Mesothelial cell of epicardium (in vitro differentiated cells): Measurements from ENCODE around the gene SLC6A17. TPM values are rescaled to one million over a fixed set of nuclear protein-coding genes. Genes with fewer than 3 reads are reported as not detected.

ENCODE experiments used
- DNase-seq, 2 experiments: peaks; one replicate each; pipeline ENCODE4 v3.0.0; 2021; ENCODE audit warnings: low spot score in 2 of 2; ENCODE audit not compliant: unreplicated experiment in 2 of 2
- H3K27ac Mint-ChIP-seq: 2 replicates; pipeline ENCODE4 v1.8.0; 2021; ENCODE audit warnings: mixed read lengths
- H3K27me3 Mint-ChIP-seq: 2 replicates; pipeline ENCODE4 v1.8.0; 2021; ENCODE audit warnings: low read depth, mixed read lengths
- H3K36me3 Mint-ChIP-seq: 2 replicates; pipeline ENCODE4 v1.8.0; 2021; ENCODE audit warnings: mixed read lengths
- H3K4me1 Mint-ChIP-seq: 2 replicates; pipeline ENCODE4 v1.8.0; 2021; ENCODE audit warnings: mixed read lengths
- H3K4me3 Mint-ChIP-seq: 2 replicates; pipeline ENCODE4 v1.8.0; 2021; ENCODE audit warnings: mild to moderate bottlenecking, moderate library complexity, mixed read lengths
- H3K9me3 Mint-ChIP-seq: 2 replicates; pipeline ENCODE4 v1.8.0; 2021; ENCODE audit warnings: mixed read lengths
- total RNA-seq: library from RNA; stranded (reverse); gene quantifications from 3 replicates; pipeline ENCODE4 v1.2.1, GENCODE V29; 2021
- TF ChIP-seq, protein P1 (sequence below): fragments of 200-600 bp; sonication (generic); IDR thresholded peaks from one replicate; pipeline ENCODE4 v1.5.0; 2021; ENCODE audit warnings: antibody characterized with exemption; ENCODE audit not compliant: unreplicated experiment

The SLC6A17 gene
- total RNA-seq, 1 donor from 2014 or later = 1.6 TPM

DNA sequence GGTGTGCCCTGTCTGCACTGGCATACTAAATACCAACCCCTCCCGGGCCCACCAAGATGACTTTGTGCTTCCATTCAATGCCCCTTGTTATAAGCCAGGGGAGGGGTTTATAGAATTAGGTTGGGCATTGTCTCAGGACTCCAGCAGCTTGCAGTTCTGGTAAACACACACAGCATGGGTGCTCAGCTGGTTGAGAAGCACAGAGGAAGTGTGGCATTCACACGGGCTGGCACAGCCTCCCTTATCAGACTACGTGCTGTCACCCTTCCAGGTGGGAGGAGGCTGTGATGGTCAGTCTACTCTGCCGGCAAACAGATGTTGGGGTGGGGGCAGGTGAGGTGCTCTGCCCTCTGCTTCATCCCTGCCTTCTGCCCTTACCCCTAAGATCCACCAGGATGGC is 15.0 kb upstream of the SLC6A17 start:
- peaks cover 22% of the 10 kb centered on the region for H3K27me3 Mint-ChIP-seq
- H3K9me3 Mint-ChIP-seq = peaks cover 3% of the 10 kb centered on the region
- H3K27ac Mint-ChIP-seq = no peak overlapping the region
- DNase-seq = no peak
- peaks cover 16% of the 10 kb centered on the region for H3K4me1 Mint-ChIP-seq
- TF ChIP-seq, protein P1, sequence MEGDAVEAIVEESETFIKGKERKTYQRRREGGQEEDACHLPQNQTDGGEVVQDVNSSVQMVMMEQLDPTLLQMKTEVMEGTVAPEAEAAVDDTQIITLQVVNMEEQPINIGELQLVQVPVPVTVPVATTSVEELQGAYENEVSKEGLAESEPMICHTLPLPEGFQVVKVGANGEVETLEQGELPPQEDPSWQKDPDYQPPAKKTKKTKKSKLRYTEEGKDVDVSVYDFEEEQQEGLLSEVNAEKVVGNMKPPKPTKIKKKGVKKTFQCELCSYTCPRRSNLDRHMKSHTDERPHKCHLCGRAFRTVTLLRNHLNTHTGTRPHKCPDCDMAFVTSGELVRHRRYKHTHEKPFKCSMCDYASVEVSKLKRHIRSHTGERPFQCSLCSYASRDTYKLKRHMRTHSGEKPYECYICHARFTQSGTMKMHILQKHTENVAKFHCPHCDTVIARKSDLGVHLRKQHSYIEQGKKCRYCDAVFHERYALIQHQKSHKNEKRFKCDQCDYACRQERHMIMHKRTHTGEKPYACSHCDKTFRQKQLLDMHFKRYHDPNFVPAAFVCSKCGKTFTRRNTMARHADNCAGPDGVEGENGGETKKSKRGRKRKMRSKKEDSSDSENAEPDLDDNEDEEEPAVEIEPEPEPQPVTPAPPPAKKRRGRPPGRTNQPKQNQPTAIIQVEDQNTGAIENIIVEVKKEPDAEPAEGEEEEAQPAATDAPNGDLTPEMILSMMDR = no peak
- H3K4me3 Mint-ChIP-seq = no peak overlapping the region
- no peaks in the 10 kb centered on the region for H3K36me3 Mint-ChIP-seq

DNA sequence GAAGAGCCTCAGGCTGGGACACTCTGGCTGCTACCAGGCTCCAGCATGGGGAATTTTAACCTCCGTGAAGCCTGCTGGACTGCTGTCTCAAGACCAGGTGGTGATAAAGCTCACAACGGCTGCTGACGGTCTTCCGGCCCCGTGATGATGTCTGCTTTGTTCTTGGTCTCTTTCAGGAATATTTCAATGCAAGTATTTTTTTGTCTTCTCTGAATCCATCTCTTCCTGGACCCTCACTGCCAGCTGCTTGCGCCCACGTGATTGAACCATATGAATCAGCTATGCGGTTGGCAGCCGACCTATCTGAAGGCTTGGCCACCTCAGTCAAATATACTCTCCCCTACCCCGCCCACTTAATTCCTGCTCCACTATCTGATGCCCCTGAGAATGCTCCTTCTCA is 14.6 kb upstream of the SLC6A17 start:
- no peak overlapping the region for H3K4me3 Mint-ChIP-seq
- peaks cover 13% of the 10 kb centered on the region for H3K4me1 Mint-ChIP-seq
- no peak for DNase-seq
- no peaks in the 10 kb centered on the region for H3K36me3 Mint-ChIP-seq
- TF ChIP-seq, protein P1 = no peak
- H3K27ac Mint-ChIP-seq = no peak overlapping the region
- peaks cover 19% of the 10 kb centered on the region for H3K27me3 Mint-ChIP-seq
- peaks cover 4% of the 10 kb centered on the region for H3K9me3 Mint-ChIP-seq

DNA sequence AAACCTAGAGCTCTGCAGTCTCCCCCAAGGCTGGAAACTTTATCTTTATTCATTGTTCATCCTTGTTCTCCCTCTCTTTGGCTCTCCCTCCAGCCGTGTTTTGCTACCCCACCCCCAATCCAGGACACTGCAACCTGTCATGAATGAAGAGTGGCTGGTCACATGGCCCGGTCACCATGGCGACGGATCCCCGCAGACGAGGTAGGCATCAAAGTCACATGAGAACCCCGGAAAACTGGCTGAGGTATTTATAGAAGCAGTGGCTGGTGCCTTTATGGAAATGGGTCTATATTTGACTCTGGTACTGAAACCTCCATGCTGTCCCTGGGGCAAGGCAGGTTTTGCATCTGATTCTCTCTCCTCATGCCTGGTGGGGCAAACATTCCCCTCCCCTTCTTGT is 13.4 kb upstream of the SLC6A17 start:
- H3K9me3 Mint-ChIP-seq = peaks cover 4% of the 10 kb centered on the region
- H3K27me3 Mint-ChIP-seq = peaks cover 13% of the 10 kb centered on the region
- no peak overlapping the region for H3K27ac Mint-ChIP-seq
- no peak overlapping the region for H3K4me3 Mint-ChIP-seq
- DNase-seq = no peak
- H3K4me1 Mint-ChIP-seq = peaks cover 13% of the 10 kb centered on the region
- no peaks in the 10 kb centered on the region for H3K36me3 Mint-ChIP-seq
- TF ChIP-seq, protein P1 = no peak

DNA sequence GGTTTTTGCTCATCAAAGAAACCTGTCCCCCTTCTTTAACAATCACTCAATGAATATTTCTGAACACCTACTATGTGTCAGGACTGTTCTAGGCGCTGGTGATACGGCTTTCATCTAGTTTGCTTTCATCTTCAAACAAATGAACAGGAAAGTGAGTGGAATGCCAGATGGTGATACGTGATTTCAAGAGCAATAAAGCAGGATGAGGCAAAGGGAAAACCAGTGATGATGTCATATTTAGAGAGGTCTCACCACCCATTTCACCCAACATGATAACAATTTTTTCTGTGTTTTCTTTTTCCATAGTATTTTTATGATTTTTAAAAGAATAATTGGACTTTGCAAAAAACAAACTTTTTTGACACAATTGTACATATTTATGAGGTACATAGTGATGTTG is 11.3 kb upstream of the SLC6A17 start:
- H3K4me3 Mint-ChIP-seq = no peak overlapping the region
- DNase-seq = no peak
- TF ChIP-seq, protein P1 = no peak
- H3K36me3 Mint-ChIP-seq = no peaks in the 10 kb centered on the region
- H3K27ac Mint-ChIP-seq = no peak overlapping the region
- peaks cover 13% of the 10 kb centered on the region for H3K4me1 Mint-ChIP-seq
- peaks cover 13% of the 10 kb centered on the region for H3K27me3 Mint-ChIP-seq
- peaks cover 4% of the 10 kb centered on the region for H3K9me3 Mint-ChIP-seq

DNA sequence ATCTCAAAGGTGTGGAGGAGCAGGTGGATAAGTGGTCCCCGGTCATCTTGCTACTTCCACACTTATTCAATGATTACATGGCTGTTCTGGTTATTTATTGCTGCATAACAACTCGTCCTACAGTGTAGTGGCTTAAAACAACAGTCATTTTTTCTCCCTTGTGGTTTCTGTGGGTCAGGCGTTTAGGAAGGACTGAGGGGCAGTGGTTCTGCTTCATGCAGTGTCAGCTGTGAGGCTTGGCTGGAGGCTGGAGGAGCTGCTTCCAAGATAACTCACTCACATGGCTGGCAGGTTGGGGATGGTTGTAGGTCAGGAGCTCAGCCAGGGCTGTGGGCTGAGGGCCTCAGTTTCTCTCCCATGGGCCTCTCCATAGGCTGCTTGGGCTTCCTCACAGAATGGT is 5.9 kb upstream of the SLC6A17 start:
- no peak overlapping the region for H3K27ac Mint-ChIP-seq
- H3K27me3 Mint-ChIP-seq = peaks cover 9% of the 10 kb centered on the region
- H3K4me3 Mint-ChIP-seq = no peak overlapping the region

DNA sequence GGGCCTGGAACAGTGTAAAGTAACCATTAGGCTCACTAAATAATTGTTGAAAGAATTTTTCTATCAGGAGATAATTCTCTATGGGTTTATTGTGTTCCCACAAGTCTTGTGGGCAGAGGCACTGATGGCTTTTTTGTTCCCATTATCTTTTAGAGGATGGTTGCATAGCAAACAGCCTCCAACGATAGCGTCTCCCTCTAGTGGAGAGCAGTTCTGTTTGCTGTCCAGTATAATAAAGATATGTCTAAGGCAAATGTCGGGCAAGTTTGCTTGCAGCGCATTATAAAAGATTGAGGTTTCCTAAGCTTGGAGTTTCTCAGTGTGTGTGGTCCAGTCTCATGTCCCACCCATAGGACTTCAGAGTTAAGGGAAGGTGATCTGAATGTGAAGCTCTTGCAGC is 1.3 kb upstream of the SLC6A17 start:
- no peaks in the 10 kb centered on the region for H3K9me3 Mint-ChIP-seq
- TF ChIP-seq, protein P1 = no peak
- no peak overlapping the region for H3K27ac Mint-ChIP-seq
- no peak for DNase-seq
- peaks cover 31% of the 10 kb centered on the region for H3K27me3 Mint-ChIP-seq
- H3K4me1 Mint-ChIP-seq = peaks cover 8% of the 10 kb centered on the region
- H3K4me3 Mint-ChIP-seq = no peak overlapping the region
- H3K36me3 Mint-ChIP-seq = no peaks in the 10 kb centered on the region

More for the DNA sequence above, 5.9 kb upstream of the SLC6A17 start:
- TF ChIP-seq, protein P1 = no peak
- no peaks in the 10 kb centered on the region for H3K4me1 Mint-ChIP-seq
- DNase-seq = no peak
- H3K36me3 Mint-ChIP-seq = no peaks in the 10 kb centered on the region
- peaks cover 4% of the 10 kb centered on the region for H3K9me3 Mint-ChIP-seq
